Left ventricle myocardium superior (tissue), 1 donor: Measurements from ENCODE around the gene RNASEH1. TPM values are rescaled to one million over a fixed set of nuclear protein-coding genes. Genes with fewer than 3 reads are reported as not detected.
A peak's percentile ranks its signal among the peaks of the same experiment; 100 is the strongest.

Source experiments
- ATAC-seq: fragments of 200-7000 bp; cut with Tn5 transposase; one replicate; pipeline ENCODE4 v1.9.1; 2020; ENCODE audit warnings: mild to moderate bottlenecking, moderate library complexity
- DNase-seq: peaks from one replicate; pipeline ENCODE4 v3.0.0-alpha.2; 2020
- intact Hi-C: fragments of 100-400 bp; cut with micrococcal nuclease; formaldehyde crosslinking; loops from one replicate; pipeline ENCODE4 v1.11.0; 2022
- long read RNA-seq: library from polyadenylated mRNA; unstranded; transcript quantifications from one replicate; pipeline ENCODE4 v2.0.0, GENCODE V29; 2021
- total RNA-seq: library from RNA; stranded (reverse); fragmentation: NEBNext Ultra II Directional; extraction: Animal tissue kit (Norgen Biotek cat#: 25700); gene quantifications from one replicate; pipeline ENCODE4 v1.2.1, GENCODE V29; 2021
- donor health status: DM: no; HTN: yes; CAD: no; lungs with severe emphysema.

RNASEH1 gene
- total RNA-seq, result 22.9 TPM
- long read RNA-seq, transcript RNASEH1-201 (8 exons, 1,887 nt), result major isoform, 79 of 90 reads
- long read RNA-seq, partial matches to known transcripts, result 3 of 90 reads
- long read RNA-seq, other reads (novel, unspliced or antisense), result 7 of 90 reads

GRCh38 chr2:3558205-3559014 is at the start of gene RNASEH1:
TSS of gene RNASEH1 (minus strand) at chr2:3558333. CDS start at chr2:3558260, 73 bp downstream.
- intact Hi-C loops, result no loop called here
- ATAC-seq, result peak; percentile 99

GRCh38 chr2:3606370-3607201 is 48.5 kb upstream of the RNASEH1 start:
- DNase-seq, result no peak
- ATAC-seq, result no peak
- intact Hi-C loops, result no loop called here

More at GRCh38 chr2:3558205-3559014, at the start of gene RNASEH1:
- DNase-seq, result peak; percentile 99

- ATAC-seq (no peak), DNase-seq (no peak)
- intact Hi-C loops, result no loop called here
These were observed 47.9 kb upstream of the RNASEH1 start for GRCh38 chr2:3606028-3606369.

GRCh38 chr2:3604991-3605961 is 47.1 kb upstream of the RNASEH1 start:
- ATAC-seq, result no peak
- intact Hi-C loops, result no loop called here
- DNase-seq, result no peak

GRCh38 chr2:3604207-3604877 is 46.2 kb upstream of the RNASEH1 start:
- DNase-seq (no peak), ATAC-seq (no peak)
- intact Hi-C loops, result no loop called here

- no peak for DNase-seq
- no peak for ATAC-seq
- intact Hi-C loops, result no loop called here
These were observed 45.5 kb upstream of the RNASEH1 start for GRCh38 chr2:3603536-3604206.

GRCh38 chr2:3602553-3603339 is 44.6 kb upstream of the RNASEH1 start:
- DNase-seq, result no peak
- ATAC-seq, result no peak
- intact Hi-C loops, result no loop called here

- DNase-seq (no peak), ATAC-seq (no peak)
- intact Hi-C loops, result no loop called here
These were observed 43.6 kb upstream of the RNASEH1 start for GRCh38 chr2:3601561-3602271.

- intact Hi-C loops, result no loop called here
- ATAC-seq, result no peak
- no peak for DNase-seq
These were observed 42.2 kb upstream of the RNASEH1 start for GRCh38 chr2:3600256-3600855.

- no peak for ATAC-seq
- DNase-seq, result no peak
These were observed 41.0 kb upstream of the RNASEH1 start for GRCh38 chr2:3598912-3599854.

GRCh38 chr2:3598197-3598910 is 40.2 kb upstream of the RNASEH1 start:
- ATAC-seq (no peak), DNase-seq (no peak)
- intact Hi-C loops, result no loop called here

More at GRCh38 chr2:3598912-3599854, 41.0 kb upstream of the RNASEH1 start:
- intact Hi-C loops, result no loop called here

GRCh38 chr2:3597567-3597966 is 39.4 kb upstream of the RNASEH1 start:
- ATAC-seq (no peak), DNase-seq (no peak)
- intact Hi-C loops, result no loop called here

- intact Hi-C loops, result no loop called here
- DNase-seq (no peak), ATAC-seq (no peak)
These were observed 38.8 kb upstream of the RNASEH1 start for GRCh38 chr2:3596901-3597417.

GRCh38 chr2:3595985-3596384 is 37.9 kb upstream of the RNASEH1 start:
- DNase-seq (no peak), ATAC-seq (no peak)
- intact Hi-C loops, result no loop called here
